Neural progenitor cell (in vitro differentiated cells): ENCODE data around the gene PDE1C.

Experiments
- CTCF ChIP-seq: fragments of 200-600 bp; sonication (generic); IDR thresholded peaks from 2 replicates; pipeline ENCODE4 v1.5.1; 2017; ENCODE audit warnings: antibody characterized with exemption, mild to moderate bottlenecking
- EZH2phosphoT487 ChIP-seq: fragments of 200-600 bp; sonication (generic); IDR thresholded peaks from 2 replicates; pipeline ENCODE4 v1.6.1; 2017; ENCODE audit warnings: antibody characterized with exemption

- TF ChIP-seq CTCF = no peak
- TF ChIP-seq EZH2phosphoT487 = no peak
Observed at GRCh38 chr7:31783221-31783620, 287.0 kb downstream of the PDE1C start.
